ENCODE measurements around the gene HSD17B14.
"Not testable (repeated sequence)": the region's sequence is repeated elsewhere in the genome, so short reads cannot be mapped to it uniquely, and the experiment has no call there.

Gene HSD17B14

DNA sequence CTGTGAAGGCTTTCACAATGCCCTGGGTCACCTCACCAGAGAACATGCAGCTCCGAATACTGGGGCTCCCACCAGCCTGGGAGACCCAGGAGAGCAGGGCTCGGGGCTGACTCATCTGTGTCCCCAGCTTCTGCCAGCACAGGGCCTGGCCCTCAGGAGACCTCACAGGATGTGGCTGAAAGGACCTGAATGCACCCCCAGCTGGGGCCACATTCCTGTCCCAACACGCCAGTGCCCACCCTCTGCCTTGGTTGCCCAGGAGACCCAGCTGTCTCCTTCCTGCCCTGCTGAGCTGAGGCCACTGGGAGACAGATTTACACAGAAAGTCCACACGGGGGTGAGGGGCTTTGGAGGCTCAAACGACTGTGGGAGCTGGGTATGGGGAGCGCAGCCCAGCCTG is 37.4 kb downstream of the HSD17B14 start:
- no peak for DNase-seq (ENCODE audit: low read depth in 3 of 3)

DNA sequence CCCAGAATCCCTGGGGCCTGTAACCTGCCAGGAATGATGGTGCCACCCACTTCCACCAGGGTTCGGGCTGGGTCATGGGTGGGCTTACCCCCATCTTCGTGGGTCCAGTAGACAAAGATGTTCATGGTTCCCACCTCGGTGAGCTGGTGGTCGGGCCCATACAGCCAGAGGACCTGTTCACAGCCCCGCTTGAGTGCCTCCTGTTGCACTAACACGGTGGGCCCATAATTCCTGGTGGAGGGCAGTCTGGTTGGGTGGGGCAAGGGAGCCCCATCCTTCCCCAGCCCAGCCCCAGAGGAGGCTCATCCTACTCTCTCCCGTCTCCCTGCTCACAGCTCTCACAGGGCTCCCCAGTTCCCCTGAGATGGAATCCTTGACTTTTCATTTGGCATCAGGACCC is 39.2 kb downstream of the HSD17B14 start:
- no peak for DNase-seq (ENCODE audit: low read depth in 3 of 3)

GRCh38 chr19:48796298-48797083 is 39.8 kb downstream of the HSD17B14 start:
- no peak for DNase-seq (ENCODE audit: low read depth in 3 of 3)

DNA sequence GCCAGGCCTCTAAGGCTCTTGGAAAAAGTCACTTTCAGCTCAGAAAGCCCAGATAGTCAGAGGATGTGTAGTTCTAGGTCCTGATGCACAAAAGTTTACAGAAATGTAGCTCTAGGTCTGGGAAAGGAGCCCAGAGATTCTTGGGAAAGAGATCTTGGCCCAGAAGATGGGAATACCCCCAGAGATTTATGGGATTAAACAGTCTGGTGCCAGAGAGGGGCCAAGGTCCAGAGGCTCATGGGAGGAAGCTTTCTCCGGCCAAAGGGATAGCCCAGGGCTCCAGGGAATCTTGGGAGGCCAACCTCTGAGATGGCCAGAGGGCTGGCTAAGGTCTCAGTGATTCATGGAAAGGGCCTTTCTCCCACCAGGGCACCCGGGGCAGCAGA is 40.6 kb downstream of the HSD17B14 start:
- no peak for DNase-seq (ENCODE audit: low read depth in 3 of 3)

- DNase-seq (ENCODE audit: low read depth in 3 of 3): peak; percentile 71 to 80 (median 76)
These were observed 41.1 kb downstream of the HSD17B14 start for GRCh38 chr19:48795055-48795684.

GRCh38 chr19:48794291-48794690 is 42.0 kb downstream of the HSD17B14 start:
- no peak for DNase-seq (ENCODE audit: low read depth in 3 of 3)

GRCh38 chr19:48793271-48793670 is 43.0 kb downstream of the HSD17B14 start:
- DNase-seq (ENCODE audit: low read depth in 3 of 3): no peak

DNA sequence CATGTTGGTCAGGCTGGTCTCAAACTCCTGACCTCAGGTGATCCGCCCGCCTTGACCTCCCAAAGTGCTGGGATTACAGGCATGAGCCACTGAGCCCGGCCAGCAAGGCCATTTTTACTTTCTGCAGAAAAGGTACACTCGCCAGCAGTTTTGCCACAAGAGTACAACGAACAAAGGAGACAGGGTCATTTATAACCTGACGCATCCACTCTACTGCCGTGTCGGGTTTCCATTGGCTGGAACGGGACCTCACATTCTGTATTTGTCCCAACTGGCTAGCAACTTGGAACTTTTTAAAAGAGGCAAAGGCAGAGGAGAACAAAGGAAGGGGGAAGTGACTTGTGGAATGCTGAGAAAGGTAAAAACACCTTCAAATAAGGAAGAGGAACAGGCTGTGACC is 49.0 kb downstream of the HSD17B14 start:
- DNase-seq (ENCODE audit: low read depth in 3 of 3): not testable (repeated sequence)

GRCh38 chr19:48786422-48786821 is 49.9 kb downstream of the HSD17B14 start:
- not testable (repeated sequence) for DNase-seq (ENCODE audit: low read depth in 3 of 3)

DNA sequence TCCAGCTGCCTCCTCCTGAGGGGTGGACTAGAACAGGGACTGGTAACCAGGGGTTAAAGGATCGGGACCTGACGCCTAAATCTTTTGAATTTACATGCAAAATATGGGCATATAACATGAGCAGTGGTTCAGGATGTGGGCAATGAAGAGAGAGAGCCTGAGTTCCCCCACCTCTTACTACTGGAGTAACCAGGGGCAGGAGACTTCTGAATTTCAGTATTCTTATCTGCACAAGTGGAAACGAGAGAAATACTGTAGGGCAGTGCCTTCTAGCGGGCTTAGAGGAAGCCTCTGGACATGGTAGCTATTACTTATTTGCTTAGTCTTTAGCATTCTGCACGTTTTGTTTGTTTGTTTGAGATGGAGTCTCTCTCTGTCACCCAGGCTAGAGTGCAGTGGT is 51.8 kb downstream of the HSD17B14 start:
- no peak for DNase-seq (ENCODE audit: low read depth in 3 of 3)

GRCh38 chr19:48780631-48781391 is 55.5 kb downstream of the HSD17B14 start:
- DNase-seq (ENCODE audit: low read depth in 3 of 3): no peak

GRCh38 chr19:48779636-48780035 is 56.7 kb downstream of the HSD17B14 start:
- DNase-seq (ENCODE audit: low read depth in 3 of 3): no peak

- no peak for DNase-seq (ENCODE audit: low read depth in 3 of 3)
These were observed 58.6 kb downstream of the HSD17B14 start for GRCh38 chr19:48777720-48778119.

GRCh38 chr19:48777139-48777538 is 59.2 kb downstream of the HSD17B14 start:
- no peak for DNase-seq (ENCODE audit: low read depth in 3 of 3)

- DNase-seq (ENCODE audit: low read depth in 3 of 3): no peak
These were observed 63.8 kb downstream of the HSD17B14 start for GRCh38 chr19:48772503-48772953.

- no peak for DNase-seq (ENCODE audit: low read depth in 3 of 3)
These were observed 65.4 kb downstream of the HSD17B14 start for GRCh38 chr19:48770734-48771472.

DNA sequence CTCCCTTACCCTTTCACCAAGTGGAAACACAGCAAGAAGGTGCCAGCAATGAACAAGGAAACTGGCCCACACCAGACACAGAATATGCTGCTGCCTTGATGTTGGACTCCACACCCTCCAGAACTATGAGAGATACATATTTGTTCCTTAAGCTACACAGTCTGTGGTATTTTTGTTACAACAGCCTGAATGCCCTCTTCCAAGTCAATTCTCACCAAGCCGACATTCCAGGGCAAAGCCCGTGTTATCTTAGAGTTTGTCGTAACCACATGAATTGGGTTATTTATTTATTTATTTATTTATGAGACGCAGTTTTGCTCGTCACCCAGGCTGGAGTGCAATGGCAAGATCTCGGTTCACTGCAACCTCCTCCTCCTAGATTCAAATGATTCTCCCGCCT is 66.0 kb downstream of the HSD17B14 start:
- no peak for DNase-seq (ENCODE audit: low read depth in 3 of 3)

DNA sequence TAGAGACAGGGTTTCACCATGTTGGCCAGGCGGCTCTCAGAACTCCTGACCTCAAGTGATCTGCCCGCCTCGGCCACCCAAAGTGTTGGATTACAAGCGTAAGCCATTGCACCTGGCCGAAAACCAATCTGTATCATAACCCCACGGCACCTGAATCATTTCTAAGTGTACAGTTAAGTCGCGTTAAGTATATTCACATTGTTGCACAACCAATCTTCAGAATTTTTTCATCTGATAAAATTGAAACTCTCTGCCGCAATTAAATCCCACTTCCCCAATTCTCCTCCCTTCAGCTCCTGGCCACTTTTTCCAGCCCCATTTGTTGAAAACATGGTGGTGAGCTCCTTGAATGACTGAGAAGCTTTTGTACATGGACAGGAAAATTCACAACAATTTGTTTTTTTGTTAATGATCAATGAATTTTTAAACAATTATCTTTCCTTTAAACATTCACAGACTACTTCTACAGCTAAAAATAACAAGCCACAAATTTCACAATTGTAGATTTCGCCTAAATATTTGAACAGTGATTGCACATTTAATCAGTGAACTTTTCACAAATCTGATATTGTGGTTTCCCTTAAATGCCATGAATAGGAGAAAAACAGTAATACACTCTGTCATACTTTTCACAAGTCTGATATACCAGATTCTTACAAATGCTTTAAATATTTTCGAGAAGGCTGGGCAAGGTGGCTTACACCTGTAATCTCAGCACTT is 67.1 kb downstream of the HSD17B14 start:
- DNase-seq (ENCODE audit: low read depth in 3 of 3): no peak

DNA sequence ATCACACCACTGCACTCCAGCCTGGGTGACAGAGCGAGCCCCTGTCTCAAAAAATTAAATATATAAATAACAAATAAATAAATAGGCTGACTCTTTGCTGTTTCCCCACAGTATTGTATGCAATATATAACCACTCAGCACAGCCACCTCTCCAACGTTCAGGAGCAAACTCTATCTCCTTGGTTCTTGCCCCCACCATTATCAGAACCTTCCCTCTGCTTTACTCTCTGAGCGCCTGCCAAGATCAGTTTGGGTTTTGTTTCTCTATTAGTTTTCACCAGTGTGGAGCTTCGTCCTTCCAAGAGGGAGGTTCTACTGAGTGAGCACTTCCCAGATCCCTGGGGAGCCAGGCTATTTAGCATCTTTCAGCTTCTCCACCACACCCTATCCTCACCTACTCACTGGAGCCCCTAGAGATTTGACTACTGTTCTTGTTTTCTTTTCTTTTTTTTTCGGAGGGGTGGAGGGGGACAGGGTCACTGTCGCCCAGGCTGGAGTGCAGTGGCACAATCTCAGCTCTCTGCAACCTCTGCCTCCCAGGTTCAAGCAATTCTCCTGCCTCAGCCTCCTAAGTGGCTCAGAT is 68.0 kb downstream of the HSD17B14 start:
- not testable (repeated sequence) for DNase-seq (ENCODE audit: low read depth in 3 of 3)

GRCh38 chr19:48765816-48766215 is 70.5 kb downstream of the HSD17B14 start:
- DNase-seq (ENCODE audit: low read depth in 3 of 3): not testable (repeated sequence)

Measured in stimulated activated CD4-positive, alpha-beta T cell treated with anti-CD3 and anti-CD28 coated beads, TNF-alpha, amount 100 ng/mL, for 48 hours (primary cell).